Measurements from ENCODE around the gene TSPAN15.

GRCh38 chr10:69504576-69505250 lies 53.4 kb downstream of the TSPAN15 start:
- no peak for TF ChIP-seq POLR2A (IDR thresholded peaks at IDR 0.05)
- TF ChIP-seq, protein P1, sequence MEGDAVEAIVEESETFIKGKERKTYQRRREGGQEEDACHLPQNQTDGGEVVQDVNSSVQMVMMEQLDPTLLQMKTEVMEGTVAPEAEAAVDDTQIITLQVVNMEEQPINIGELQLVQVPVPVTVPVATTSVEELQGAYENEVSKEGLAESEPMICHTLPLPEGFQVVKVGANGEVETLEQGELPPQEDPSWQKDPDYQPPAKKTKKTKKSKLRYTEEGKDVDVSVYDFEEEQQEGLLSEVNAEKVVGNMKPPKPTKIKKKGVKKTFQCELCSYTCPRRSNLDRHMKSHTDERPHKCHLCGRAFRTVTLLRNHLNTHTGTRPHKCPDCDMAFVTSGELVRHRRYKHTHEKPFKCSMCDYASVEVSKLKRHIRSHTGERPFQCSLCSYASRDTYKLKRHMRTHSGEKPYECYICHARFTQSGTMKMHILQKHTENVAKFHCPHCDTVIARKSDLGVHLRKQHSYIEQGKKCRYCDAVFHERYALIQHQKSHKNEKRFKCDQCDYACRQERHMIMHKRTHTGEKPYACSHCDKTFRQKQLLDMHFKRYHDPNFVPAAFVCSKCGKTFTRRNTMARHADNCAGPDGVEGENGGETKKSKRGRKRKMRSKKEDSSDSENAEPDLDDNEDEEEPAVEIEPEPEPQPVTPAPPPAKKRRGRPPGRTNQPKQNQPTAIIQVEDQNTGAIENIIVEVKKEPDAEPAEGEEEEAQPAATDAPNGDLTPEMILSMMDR (IDR thresholded peaks at IDR 0.05) = no peak
